HG03469 (cell line): ENCODE data around the gene ENOSF1.

Experiments
- ATAC-seq: cut with Tn5 transposase; IDR thresholded peaks from one replicate; pipeline ENCODE4 v1.9.1; 2021; ENCODE audit warnings: mild to moderate bottlenecking, moderate library complexity, moderate number of reproducible peaks; ENCODE audit not compliant: unreplicated experiment

The ENOSF1 gene

DNA sequence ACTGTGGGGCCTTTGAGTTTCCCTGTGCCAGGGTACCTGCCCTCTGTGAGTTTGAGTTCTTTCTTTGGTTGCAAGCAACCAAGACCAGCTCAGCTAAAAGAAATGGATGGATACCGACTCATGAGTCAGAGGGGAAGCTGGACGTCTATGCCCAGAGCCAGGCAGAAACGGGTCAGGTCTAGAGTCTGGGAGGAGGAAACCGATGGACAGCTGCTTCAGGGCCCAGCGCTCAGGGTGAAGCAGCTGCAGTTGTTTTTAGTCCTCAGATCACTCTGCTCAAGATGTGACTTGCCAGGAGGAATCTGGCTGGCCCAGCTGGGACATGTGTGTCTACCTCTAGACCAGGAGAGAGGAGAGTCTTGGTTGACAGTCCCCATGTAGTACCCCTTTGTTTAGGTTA lies 65.1 kb downstream of the ENOSF1 start:
- no peak for ATAC-seq

DNA sequence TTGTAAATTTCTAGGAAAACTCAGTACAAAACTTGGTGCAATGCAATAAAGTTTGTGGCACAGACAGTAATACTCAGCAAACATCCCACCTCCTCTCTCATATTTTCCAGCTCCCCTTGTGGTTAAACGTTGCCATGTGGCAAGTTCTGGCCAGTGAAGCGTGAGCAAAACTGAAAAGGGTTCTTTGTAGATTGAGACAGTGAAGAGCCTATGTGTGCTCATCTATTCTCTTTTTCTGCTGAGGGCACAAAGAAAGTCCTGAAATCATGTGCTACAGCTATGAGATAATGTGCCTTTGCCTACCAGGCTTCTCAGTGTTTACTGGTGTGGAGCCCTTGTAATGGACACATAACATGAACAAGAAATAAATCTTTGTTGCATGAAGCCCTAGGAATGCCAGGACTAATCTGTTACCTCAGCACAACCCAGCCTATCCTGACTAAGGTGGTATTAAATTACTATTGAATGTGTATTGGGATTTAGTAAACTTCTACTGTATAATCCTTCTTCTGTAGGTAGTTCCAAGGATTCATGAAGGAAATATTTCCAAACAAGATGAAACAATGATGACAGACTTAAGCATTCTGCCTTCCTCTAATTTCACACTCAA lies 67.9 kb downstream of the ENOSF1 start:
- ATAC-seq: no peak

DNA sequence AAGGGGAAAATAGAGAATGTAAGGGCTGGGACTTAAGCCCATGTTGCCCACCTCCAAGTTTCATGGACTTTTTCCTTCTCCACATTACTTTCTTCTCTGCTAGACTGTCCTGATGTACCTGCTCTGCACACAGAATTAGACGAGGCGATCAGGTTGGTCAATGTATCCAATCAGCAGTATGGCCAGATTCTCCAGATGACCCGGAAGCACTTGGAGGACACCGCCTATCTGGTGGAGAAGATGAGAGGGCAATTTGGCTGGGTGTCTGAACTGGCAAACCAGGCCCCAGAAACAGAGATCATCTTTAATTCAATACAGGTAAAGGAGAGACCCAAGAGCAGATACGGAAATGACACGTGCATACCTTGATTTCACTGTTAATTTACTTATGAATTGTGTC lies 71.2 kb downstream of the ENOSF1 start:
- no peak for ATAC-seq

DNA sequence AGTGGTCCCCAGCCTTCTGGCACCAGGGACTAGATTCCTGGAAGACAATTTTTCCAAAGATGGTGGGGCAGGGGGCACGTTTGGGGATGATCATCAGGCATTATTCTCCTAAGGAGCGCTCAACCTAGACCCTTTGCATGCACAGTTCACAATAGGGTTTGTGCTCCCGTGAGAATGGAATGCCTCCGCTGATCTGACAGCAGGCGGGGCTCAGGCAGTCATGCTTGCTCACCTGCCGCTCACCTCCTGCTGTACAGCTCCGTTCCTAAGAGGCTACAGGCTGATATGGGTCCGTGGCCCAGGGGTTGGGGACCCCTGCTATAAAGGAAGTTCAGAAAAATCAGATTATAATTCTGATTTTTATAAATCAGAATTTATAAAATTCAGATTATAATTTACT lies 77.3 kb downstream of the ENOSF1 start:
- ATAC-seq: no peak

- ATAC-seq: no peak
Measured at GRCh38 chr18:634551-635045, 77.8 kb downstream of the ENOSF1 start.

- no peak for ATAC-seq
Measured at GRCh38 chr18:631560-631959, 80.9 kb downstream of the ENOSF1 start.

- no peak for ATAC-seq
Measured at GRCh38 chr18:629269-630150, 82.9 kb downstream of the ENOSF1 start.

DNA sequence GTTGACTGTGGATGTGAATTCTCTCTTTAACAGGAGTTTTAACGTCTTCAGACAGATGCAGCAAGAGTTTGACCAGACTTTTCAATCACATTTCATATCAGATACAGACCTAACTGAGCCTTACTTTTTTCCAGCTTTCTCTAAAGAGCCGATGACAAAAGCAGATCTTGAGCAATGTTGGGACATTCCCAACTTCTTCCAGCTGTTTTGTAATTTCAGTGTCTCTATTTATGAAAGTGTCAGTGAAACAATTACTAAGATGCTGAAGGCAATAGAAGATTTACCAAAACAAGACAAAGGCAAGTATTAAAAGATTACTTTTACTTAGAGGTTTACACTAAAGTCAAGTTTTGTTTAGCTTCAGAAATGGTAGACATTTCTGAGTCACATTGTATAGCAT lies 85.2 kb downstream of the ENOSF1 start:
- ATAC-seq: no peak

DNA sequence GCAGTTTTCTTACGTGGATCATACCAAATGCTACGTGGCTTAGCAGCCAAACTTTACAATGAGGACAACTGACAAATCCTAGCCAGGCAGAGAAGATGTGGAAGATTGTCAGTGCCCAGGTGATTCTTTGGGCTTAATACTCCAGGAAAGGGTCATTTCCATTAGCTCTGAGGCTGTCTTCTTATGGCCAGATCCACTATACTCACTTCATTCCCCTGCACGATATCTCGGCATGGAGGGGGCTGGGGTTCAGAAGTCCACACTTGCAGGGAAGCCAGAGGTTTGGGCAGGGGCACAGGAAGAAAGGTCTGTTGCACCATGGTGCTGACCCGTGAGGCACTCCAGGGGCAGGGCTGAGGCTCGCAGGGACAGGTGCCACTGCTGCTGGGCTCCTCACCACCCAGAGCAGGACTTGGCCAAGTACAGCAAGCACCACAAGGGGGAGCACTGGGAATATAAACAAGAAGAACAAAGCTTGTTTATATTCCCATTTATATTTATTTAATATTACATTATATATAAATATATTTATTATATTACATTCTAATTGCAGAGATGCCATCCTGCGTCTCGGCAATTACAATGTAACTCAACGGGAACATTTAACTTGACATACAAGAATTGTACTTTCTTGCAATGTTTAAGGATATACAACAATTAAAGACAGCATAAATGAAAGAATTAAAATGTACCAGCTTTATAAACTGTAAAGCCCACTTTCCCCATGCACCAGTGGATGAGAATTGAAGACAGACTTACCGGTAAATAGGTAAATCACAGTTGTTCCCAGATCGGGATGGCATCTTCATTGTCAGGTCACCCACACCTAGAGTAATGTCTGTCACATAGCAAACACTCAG lies 88.4 kb downstream of the ENOSF1 start:
- ATAC-seq: peak; percentile 44

- ATAC-seq: no peak
Measured at GRCh38 chr18:622289-622688, 90.1 kb downstream of the ENOSF1 start.

DNA sequence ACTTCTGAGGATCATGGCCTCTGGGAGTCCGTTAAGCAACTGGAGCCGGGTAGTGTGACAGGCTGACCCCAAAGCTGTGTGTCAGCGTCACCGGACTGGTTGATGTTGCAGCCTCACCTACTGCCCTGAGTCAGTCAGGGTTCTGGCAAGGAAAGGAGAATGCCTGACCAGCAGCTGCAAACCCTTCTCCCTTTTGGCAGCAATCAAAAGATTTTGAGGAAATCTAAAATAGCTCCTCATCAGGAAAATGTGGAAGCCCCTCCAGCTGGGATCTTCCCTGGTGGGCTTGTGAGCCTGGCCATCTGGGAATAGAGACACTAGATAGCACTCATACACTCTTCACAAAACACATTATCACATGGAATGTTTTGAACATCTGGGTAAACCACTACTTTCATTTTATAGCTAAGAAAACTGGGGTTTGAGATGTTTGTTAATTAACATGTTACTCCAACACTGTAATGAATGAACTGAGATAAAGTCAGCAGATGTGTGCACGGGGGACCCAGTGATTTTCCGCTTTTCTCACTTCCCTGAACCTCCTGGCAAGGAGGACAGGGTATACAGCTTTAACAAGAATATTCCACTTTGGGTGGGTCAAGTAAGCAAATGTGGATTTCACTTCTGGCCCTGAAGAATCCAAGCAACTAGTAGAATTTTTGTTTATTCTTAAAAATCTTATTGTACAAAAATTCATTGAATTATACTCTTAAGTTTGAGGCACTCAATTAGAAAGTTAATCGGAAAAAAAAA lies 91.0 kb downstream of the ENOSF1 start:
- ATAC-seq: no peak
